AG09319 (cell line): ENCODE measurements around the gene CALY.

Experiments
- DNase-seq: peaks from one replicate; pipeline ENCODE4 v3.0.0-alpha.2; 2010; ENCODE audit warnings: low read depth; ENCODE audit errors: extremely low read depth
- TF ChIP-seq, protein P1 (sequence below): IDR thresholded peaks from 2 replicates; pipeline ENCODE4 v1.5.1; 2011; ENCODE audit warnings: low read depth, mild to moderate bottlenecking, inconsistent platforms, low read length, moderate library complexity

The CALY gene

DNA sequence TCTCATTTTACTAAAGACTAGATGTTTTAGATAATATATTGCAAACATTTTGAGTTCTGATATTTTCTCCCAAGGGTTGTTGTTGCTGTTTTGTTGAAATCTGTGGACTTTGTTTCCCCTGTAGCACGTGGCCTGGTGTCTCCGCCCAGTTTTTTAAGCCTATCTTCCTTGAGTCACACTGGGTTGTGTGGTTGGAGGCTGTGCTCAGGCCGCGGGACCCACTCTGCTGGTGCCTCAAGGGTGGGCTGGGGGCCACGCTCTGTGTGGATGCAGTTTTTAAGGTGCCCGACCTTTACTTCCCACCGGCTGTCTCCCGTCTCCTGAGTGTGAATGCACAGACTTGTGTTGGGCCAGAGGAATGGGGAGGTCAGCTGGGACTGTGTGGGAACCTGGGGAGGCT, 6.2 kb upstream of the CALY start:
- TF ChIP-seq, protein P1, sequence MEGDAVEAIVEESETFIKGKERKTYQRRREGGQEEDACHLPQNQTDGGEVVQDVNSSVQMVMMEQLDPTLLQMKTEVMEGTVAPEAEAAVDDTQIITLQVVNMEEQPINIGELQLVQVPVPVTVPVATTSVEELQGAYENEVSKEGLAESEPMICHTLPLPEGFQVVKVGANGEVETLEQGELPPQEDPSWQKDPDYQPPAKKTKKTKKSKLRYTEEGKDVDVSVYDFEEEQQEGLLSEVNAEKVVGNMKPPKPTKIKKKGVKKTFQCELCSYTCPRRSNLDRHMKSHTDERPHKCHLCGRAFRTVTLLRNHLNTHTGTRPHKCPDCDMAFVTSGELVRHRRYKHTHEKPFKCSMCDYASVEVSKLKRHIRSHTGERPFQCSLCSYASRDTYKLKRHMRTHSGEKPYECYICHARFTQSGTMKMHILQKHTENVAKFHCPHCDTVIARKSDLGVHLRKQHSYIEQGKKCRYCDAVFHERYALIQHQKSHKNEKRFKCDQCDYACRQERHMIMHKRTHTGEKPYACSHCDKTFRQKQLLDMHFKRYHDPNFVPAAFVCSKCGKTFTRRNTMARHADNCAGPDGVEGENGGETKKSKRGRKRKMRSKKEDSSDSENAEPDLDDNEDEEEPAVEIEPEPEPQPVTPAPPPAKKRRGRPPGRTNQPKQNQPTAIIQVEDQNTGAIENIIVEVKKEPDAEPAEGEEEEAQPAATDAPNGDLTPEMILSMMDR = no peak
- DNase-seq = no peak

DNA sequence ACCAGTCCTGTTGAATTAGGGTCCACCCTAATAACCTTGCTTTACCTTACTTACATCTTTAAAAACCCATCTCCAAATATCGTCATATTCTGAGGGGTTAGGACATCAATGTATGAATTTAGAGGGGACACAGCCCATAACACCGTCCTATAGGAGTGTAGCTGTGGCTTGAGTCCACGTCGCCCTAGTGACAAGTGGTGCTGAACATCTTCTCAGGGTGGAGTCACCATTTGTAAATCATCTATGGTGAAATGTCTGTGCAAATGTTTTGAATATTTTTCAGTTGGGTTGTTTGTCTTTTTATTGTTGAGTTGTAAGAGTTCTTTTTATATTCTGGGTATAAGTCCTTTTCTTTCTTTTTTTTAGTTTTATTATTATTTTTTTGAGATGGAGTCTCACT, 5.3 kb upstream of the CALY start:
- no peak for DNase-seq
- TF ChIP-seq, protein P1 = no peak

DNA sequence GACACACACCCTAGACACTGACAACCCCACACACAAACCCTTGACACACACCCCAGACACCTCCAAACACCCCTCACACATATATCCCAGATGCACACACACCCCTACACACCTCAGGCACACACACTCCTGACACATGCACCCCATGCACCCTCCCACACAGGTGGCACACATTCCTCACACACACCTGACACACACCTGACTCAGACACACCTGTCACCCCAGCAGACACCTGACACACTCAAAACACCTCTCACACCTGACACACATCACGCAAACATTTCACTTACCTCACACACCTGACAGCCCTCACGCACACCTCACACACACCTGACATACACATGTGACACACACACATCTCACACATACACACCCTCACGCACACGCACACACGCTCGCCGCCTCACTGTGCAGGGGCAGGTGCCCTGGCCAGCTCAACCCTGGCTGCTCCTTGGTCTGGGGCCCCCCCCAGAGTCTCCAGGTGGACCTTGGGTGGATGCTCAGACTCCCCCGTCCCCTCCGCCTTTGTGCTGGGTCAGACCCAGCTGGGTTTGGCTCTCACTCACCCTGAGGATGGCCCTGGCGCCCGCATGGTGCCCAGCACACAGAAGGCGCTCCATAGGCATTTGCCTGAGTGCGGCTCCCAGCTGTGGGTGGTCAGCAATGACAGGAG, 3.1 kb upstream of the CALY start:
- TF ChIP-seq, protein P1 = no peak
- DNase-seq = no peak

DNA sequence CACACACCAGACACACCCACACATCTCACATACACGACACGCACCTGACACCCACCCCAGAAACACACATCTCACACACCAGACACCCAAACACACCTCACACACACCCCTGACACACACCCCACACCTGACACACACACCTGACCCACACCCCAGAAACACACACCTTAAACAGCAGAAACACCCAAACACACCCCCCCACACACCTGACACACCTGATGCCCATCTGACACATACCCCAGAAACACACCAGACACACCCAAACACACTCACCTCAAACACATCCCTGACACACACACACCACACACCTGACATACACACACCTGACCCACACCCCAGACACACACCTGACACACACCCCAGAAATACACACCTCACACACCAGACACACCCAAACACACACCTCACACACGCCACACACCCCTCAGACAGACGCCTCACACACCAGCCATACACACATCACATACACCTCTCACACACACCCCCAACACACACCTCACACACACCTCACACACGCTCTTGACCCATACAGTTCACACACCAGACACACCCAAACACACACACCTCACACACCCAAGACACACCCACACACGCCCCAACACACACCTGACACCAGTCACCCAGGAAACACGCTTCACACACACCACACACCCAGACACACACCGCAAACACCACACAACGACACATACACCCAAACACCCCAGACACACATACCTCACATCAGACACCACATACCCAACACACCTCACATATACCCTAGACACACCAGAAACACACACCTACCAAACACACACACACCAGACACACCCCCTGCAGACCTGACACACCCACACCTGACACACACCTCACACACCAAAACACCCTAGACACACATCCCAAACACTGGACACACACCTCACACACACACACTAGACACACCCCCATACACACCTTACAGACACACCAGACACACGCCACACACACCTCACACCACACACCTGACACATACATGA, 1.7 kb upstream of the CALY start:
- DNase-seq = no peak

DNA sequence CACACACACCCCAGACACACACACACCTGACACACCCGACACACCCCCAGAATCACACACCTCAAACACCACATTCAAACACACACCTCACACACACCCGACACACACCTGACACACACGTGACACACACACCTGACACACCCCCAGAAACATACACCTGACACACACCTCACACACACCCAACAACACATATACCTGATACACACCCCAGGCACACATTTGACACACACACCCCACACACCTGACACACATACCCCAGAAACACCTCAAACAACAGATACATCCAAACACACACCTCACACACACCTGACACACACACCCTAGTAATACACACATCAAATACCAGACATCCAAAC, 652 bp upstream of the CALY start:
- TF ChIP-seq, protein P1 = no peak
- DNase-seq = no peak

More for the DNA sequence above, 1.7 kb upstream of the CALY start:
- TF ChIP-seq, protein P1 = no peak; the same call in 1 of the 2 replicates

DNA sequence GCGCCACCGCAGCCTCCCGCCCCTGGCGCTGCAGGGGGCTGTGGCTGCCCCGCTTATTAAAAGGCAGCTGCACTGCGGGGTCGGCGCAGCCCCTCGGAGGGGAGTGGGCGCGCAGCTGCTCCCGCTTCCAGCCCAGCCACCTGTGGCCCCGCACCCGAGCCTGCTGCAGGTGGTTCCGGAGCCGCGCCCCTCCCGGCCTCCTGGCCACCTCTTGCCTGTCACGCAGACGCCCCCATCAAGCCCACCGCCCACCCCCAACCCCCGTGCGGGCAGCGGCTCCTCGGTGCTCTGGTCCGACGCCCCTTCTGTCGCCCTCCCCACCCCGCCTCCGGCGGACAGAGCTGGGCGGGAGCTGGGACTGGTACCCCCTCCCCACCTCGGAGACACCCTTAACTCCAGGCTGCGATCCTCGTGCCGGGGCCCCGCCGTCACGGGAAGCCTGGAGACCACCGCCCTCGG, 549 bp downstream of the CALY start:
- TF ChIP-seq, protein P1 = no peak
- DNase-seq = no peak
